Spleen (tissue), 11 donors: ENCODE results near the gene AHRR. TPM values are rescaled to one million over a fixed set of nuclear protein-coding genes. Genes with fewer than 3 reads are reported as not detected.
A peak's percentile ranks its signal among the peaks of the same experiment; 100 is the strongest.
"Not testable (repeated sequence)": the region's sequence is repeated elsewhere in the genome, so short reads cannot be mapped to it uniquely, and the experiment has no call there.

Experiments
- DNase-seq: peaks from one replicate; pipeline ENCODE4 v3.0.0-alpha.2; 2020
- H3K27ac ChIP-seq, 8 donors: fragments of 200-600 bp; sonication (generic) in 7 of 8; 1 replicate in 4 of 8; 2 replicates in 4 of 8; pipeline versions ENCODE4 v1.5.0 to v1.8.0; 2016 to 2021; ENCODE audit warnings: inconsistent platforms in 4 of 8, mild to moderate bottlenecking in 4 of 8, moderate library complexity in 1 of 8
- H3K27me3 ChIP-seq, 7 donors: fragments of 200-600 bp; sonication (generic) in 6 of 7; replicated peaks in 1 of 7; 1 replicate in 4 of 7; 2 replicates in 3 of 7; pipeline versions ENCODE4 v1.5.0 to v1.8.0; 2016 to 2021; ENCODE audit warnings: inconsistent platforms in 3 of 7, mild to moderate bottlenecking in 1 of 7
- H3K36me3 ChIP-seq, 6 donors: fragments of 200-600 bp; sonication (generic) in 5 of 6; 1 replicate in 4 of 6; 2 replicates in 2 of 6; pipeline versions ENCODE4 v1.5.0 to v1.8.0; 2016 to 2021; ENCODE audit warnings: inconsistent platforms in 2 of 6
- H3K4me1 ChIP-seq, 6 donors: fragments of 200-600 bp; sonication (generic) in 5 of 6; 1 replicate in 3 of 6; 2 replicates in 3 of 6; pipeline versions ENCODE4 v1.5.0 to v1.8.0; 2016 to 2021; ENCODE audit warnings: inconsistent platforms in 3 of 6
- H3K4me3 ChIP-seq, 8 donors: fragments of 200-600 bp; sonication (generic) in 7 of 8; 1 replicate in 4 of 8; 2 replicates in 4 of 8; pipeline versions ENCODE4 v1.5.0 to v1.8.0; 2016 to 2021; ENCODE audit warnings: inconsistent platforms in 4 of 8, mild to moderate bottlenecking in 4 of 8, moderate library complexity in 2 of 8
- H3K9me3 ChIP-seq, 8 donors: fragments of 200-600 bp; sonication (generic) in 7 of 8; 1 replicate in 4 of 8; 2 replicates in 4 of 8; pipeline versions ENCODE4 v1.5.0 to v1.8.0; 2016 to 2021; ENCODE audit warnings: inconsistent platforms in 4 of 8
- POLR2AphosphoS5 ChIP-seq, 3 donors: sonication (generic); formaldehyde crosslinking; IDR thresholded peaks; one replicate each; pipeline ENCODE4 v1.5.1; 2017; ENCODE audit warnings: antibody characterized with exemption in 3 of 3
- WGBS, 5 donors: extraction: QIAGEN DNeasy Blood & Tissue Kit in 3 of 5; methylation state at CpG; one replicate each; pipeline versions ENCODE4 v1.1.5 to v1.1.7; 2013 to 2018; 5-methylcytosine and 5-hydroxymethylcytosine counted together
- intact Hi-C: fragments of 100-400 bp; cut with DNase I; formaldehyde crosslinking; loops from one replicate; pipeline ENCODE4 v1.15.0; 2023; ENCODE audit warnings: low total_unique reads
- polyA plus RNA-seq, 3 donors: library from polyadenylated mRNA; stranded (reverse); fragments of 200-250 nt; gene quantifications; one replicate each; pipeline ENCODE4 v1.2.1, GENCODE V29; 2013
- total RNA-seq, 7 donors: library from RNA; depleted of rRNA in 3 of 7; stranded (reverse); fragments of >200 nt in 3 of 7; fragmentation: NEBNext Ultra II Directional in 4 of 7; extraction: Animal tissue kit (Norgen Biotek cat#: 25700) in 4 of 7; gene quantifications; one replicate each; pipeline versions ENCODE4 v1.1.0 to v1.2.1, GENCODE V29; 2016 to 2021
- TF ChIP-seq, protein P1 (sequence below), 11 experiments: fragments of 200-600 bp in 7 of 11; fragments of 450-650 bp in 4 of 11; sonication (generic) in 4 of 11; IDR thresholded peaks in 8 of 11; conservative IDR thresholded peaks in 3 of 11; 1 replicate in 7 of 11; 2 replicates in 4 of 11; pipeline versions ENCODE4 v1.4.0 to v1.8.0; 2016 to 2021; ENCODE audit warnings: antibody characterized with exemption in 11 of 11, inconsistent platforms in 4 of 11, mild to moderate bottlenecking in 1 of 11
- donor health status: healthy with polysubstance abuse.
- donor health status: DM: no; HTN: no; CAD: no; lungs with moderate emphysema.
- donor health status: DM: no; HTN: no; CAD: no.
- donor health status: Bipolar disorder and iron deficiency.
- donor health status: healthy.
- donor health status: DM: no; HTN: no; CAD: no.
- donor health status: DM: yes; HTN: yes; CAD: no.

AHRR gene
- total and polyA plus RNA-seq, 10 donors: 0.96 to 28.5 (median 13.2) TPM

DNA sequence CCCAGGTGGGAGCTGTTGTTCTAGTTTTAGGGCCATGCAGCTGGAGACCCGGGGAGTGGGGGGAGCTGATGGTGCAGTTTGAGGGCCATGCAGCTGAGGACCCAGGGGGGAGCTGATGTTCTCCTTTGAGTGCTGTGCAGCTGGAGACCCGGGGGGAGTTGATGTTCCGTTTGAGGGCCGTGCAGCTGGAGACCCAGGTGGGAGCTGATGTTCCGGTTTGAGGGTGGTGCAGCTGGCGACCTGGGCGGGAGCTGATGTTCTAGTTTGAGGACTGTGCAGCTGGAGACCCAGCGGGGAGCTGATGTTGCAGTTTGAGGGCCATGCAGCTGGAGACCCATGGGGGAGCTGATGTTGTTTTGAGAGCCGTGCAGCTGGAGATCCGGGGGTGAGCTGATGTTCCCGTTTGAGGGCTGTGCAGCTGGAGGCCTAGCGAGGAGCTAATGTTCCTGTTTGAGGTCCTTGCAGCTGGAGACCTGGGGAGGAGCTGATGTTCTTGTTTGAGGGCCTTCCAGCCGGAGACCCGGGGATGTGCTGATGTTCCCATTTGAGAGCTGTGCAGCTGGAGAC, 35.4 kb upstream of the AHRR start:
- intact Hi-C loops: no loop called here
- Histone ChIP-seq H3K27me3 (no peaks in the 10 kb centered on the region), H3K36me3 (peaks cover 0 to 66% (median 10%) of the 10 kb centered on the region in 6 donors), H3K4me1 (peaks cover 0 to 12% (median 1%) of the 10 kb centered on the region in 6 donors), H3K9me3 (no peaks in the 10 kb centered on the region), H3K27ac (no peak overlapping the region), H3K4me3 (no peak overlapping the region)
- peak in 1 of 3 donors; percentile 21 for TF ChIP-seq POLR2AphosphoS5 (IDR thresholded peaks at IDR 0.05)
- TF ChIP-seq, protein P1, sequence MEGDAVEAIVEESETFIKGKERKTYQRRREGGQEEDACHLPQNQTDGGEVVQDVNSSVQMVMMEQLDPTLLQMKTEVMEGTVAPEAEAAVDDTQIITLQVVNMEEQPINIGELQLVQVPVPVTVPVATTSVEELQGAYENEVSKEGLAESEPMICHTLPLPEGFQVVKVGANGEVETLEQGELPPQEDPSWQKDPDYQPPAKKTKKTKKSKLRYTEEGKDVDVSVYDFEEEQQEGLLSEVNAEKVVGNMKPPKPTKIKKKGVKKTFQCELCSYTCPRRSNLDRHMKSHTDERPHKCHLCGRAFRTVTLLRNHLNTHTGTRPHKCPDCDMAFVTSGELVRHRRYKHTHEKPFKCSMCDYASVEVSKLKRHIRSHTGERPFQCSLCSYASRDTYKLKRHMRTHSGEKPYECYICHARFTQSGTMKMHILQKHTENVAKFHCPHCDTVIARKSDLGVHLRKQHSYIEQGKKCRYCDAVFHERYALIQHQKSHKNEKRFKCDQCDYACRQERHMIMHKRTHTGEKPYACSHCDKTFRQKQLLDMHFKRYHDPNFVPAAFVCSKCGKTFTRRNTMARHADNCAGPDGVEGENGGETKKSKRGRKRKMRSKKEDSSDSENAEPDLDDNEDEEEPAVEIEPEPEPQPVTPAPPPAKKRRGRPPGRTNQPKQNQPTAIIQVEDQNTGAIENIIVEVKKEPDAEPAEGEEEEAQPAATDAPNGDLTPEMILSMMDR (IDR thresholded peaks at IDR 0.05 in 8 of 11, conservative IDR thresholded peaks at IDR 0.05 in 3 of 11): no peak
- WGBS, 5 donors: 81 to 90% (median 84%) methylated on average over 14 of the region's 14 CpGs
- DNase-seq: no peak

DNA sequence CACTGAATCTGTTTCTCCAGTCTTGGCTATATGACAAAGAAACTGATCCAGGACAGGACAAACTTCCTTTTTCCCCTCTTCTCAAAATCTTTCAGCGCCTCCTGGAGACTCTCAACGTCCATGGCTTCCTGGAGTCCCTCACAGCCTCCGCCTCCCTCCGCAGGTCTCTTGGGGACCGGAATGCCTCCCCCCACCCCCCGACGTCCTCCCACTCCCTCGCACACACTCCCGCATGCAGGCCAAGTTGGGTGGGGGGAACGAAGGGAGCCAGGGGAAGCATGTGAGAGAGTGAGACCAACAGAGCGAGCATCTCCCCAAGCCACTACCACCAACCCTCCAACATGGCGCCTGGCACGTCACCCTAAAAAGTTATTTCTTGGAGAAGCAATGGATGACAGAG, 31.3 kb upstream of the AHRR start:
- H3K27ac ChIP-seq, H3K9me3 ChIP-seq, DNase-seq, intact Hi-C loops, H3K4me3 ChIP-seq, H3K27me3 ChIP-seq: not testable (repeated sequence)
- WGBS, 5 donors: 88 to 93% (median 92%) methylated on average over 13 of the region's 13 CpGs
- peaks cover 0 to 61% (median 11%) of the 10 kb centered on the region in 6 donors for H3K36me3 ChIP-seq
- H3K4me1 ChIP-seq: peaks cover 0 to 12% (median 1%) of the 10 kb centered on the region in 6 donors

DNA sequence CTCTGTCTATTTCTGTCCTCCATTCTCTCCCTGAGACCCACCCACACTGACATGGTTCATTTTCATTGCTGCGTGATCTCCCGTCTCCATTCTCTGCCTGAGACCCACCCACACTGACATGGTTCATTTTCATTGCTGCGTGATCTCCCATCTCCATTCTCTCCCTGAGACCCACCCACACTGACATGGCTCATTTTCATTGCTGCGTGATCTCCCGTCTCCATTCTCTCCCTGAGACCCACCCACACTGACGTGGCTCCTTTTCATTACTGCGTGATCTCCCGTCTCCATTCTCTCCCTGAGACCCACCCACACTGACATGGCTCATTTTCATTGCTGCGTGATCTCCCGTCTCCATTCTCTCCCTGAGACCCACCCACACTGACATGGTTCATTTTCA, 30.2 kb upstream of the AHRR start:
- 90 to 95% (median 91%) methylated on average over 10 of the region's 10 CpGs for WGBS, 5 donors
- H3K36me3 ChIP-seq: peaks cover 0 to 49% (median 6%) of the 10 kb centered on the region in 6 donors
- intact Hi-C loops, H3K4me3 ChIP-seq, DNase-seq, H3K27me3 ChIP-seq, H3K27ac ChIP-seq, H3K9me3 ChIP-seq: not testable (repeated sequence)
- H3K4me1 ChIP-seq: peaks cover 0 to 11% (median 0%) of the 10 kb centered on the region in 6 donors

DNA sequence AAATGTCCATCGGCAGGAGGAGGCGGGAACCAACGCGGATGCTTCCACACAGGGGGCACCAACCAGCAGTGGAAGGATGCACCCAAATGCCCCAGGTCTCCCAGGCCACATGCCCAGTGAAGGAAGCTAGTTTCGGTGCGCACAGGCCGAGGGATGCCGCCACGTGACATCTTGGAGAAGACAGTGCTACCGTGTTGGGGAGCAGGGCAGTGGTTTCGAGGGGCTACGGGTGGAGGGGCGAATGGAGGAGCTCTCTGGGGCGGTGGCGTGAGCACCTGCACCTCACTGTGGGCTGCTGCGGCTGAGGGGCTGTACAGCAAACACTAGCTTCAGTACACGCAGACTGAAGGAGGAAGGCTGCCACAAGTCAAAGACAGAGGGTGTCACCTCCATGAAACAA, 26.7 kb upstream of the AHRR start:
- intact Hi-C loops, H3K9me3 ChIP-seq, H3K27me3 ChIP-seq, H3K4me3 ChIP-seq, DNase-seq, H3K27ac ChIP-seq: not testable (repeated sequence)
- Histone ChIP-seq H3K4me1 (peaks cover 0 to 25% (median 0%) of the 10 kb centered on the region in 6 donors), H3K36me3 (peaks cover 0 to 39% (median 2%) of the 10 kb centered on the region in 6 donors)
- 93 to 97% (median 96%) methylated on average over 13 to 17 of the region's 17 CpGs for WGBS, 5 donors

DNA sequence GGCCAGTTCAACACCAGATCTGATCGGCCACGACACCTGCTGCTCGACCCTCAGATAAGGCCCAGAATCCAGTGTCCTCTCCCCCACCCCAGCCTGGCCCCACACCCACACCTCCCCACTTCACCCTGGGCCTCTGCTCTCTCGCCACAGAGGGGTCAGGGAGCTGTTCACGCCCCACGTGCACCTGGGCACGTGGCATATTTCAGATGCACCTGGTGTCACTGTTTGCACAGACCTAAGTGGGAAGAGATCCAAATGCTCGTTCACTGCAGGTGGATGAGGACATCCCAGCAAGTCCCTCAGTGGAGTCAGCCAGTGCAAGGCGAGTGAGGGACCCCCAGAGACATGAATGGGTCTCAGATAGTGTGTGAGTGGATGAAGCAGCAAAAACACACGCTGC, 25.3 kb upstream of the AHRR start:
- Histone ChIP-seq H3K4me1 (peaks cover 0 to 25% (median 0%) of the 10 kb centered on the region in 6 donors), H3K36me3 (peaks cover 0 to 33% (median 3%) of the 10 kb centered on the region in 6 donors)
- intact Hi-C loops, H3K9me3 ChIP-seq, H3K4me3 ChIP-seq, H3K27me3 ChIP-seq, H3K27ac ChIP-seq: not testable (repeated sequence)
- peak; percentile 33 for DNase-seq
- WGBS, 5 donors: 87 to 93% (median 89%) methylated on average over 10 of the region's 10 CpGs

DNA sequence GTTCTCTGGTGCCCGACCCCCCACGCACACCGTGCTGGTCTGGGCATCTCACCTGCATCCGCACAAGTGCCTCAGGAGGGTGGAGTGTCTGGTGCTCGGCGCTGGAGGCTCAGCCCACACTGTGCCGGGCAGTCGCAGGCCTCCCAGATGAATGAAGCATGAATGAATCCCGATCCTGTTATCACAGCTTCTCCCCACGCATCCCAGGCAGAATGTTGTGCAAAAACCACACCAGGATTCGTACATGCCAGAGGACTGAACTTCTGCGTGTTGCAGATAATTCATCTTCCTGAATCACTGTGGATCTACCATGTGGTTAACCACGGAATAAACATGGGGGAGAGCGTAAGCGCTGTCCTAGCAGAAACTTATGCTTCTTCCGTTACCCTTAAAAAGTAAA, 24.6 kb upstream of the AHRR start:
- H3K4me3 ChIP-seq, DNase-seq, H3K9me3 ChIP-seq, H3K27me3 ChIP-seq, intact Hi-C loops, H3K27ac ChIP-seq: not testable (repeated sequence)
- Histone ChIP-seq H3K36me3 (peaks cover 0 to 37% (median 3%) of the 10 kb centered on the region in 6 donors), H3K4me1 (peaks cover 0 to 25% (median 0%) of the 10 kb centered on the region in 6 donors)
- 56 to 70% (median 60%) methylated on average over 12 to 16 of the region's 16 CpGs for WGBS, 5 donors

DNA sequence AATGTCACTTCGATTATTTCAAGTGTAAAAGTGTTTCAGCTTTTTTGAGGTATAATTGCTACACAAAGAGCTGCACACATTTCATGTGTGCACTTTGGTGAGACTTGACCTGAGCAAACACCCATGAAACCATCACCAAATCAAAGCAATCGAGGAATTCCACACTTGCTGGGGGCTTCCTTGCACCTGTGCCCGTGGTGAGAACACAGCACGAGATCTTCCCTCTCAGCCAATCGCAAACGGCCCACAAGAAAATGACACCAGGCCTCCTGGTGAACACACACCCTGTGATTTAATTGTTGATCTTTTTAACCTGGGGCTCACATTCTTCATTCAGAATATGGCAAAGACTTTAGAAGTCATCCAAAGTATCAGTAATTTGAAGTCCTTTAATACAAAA, 24.1 kb upstream of the AHRR start:
- WGBS, 5 donors: 52 to 70% (median 67%) methylated on average over 6 of the region's 6 CpGs

GRCh38 chr5:297991-298736, 23.4 kb upstream of the AHRR start:
- H3K4me3 ChIP-seq, intact Hi-C loops, H3K9me3 ChIP-seq, H3K27ac ChIP-seq, H3K27me3 ChIP-seq: not testable (repeated sequence)
- DNase-seq: peak; percentile 39
- Histone ChIP-seq H3K36me3 (peaks cover 0 to 26% (median 2%) of the 10 kb centered on the region in 6 donors), H3K4me1 (peaks cover 0 to 25% (median 0%) of the 10 kb centered on the region in 6 donors)
- 84 to 95% (median 88%) methylated on average over 7 to 14 of the region's 14 CpGs for WGBS, 5 donors

More for the DNA sequence above, 24.1 kb upstream of the AHRR start:
- intact Hi-C loops, H3K4me3 ChIP-seq, H3K27ac ChIP-seq, H3K27me3 ChIP-seq, DNase-seq, H3K9me3 ChIP-seq: not testable (repeated sequence)
- Histone ChIP-seq H3K4me1 (peaks cover 0 to 25% (median 0%) of the 10 kb centered on the region in 6 donors), H3K36me3 (peaks cover 0 to 33% (median 3%) of the 10 kb centered on the region in 6 donors)
